Measurements from ENCODE around the gene FRG1. TPM values are rescaled to one million over a fixed set of nuclear protein-coding genes. Genes with fewer than 3 reads are reported as not detected.
A peak's percentile ranks its signal among the peaks of the same experiment; 100 is the strongest.
"Not testable (repeated sequence)": the region's sequence is repeated elsewhere in the genome, so short reads cannot be mapped to it uniquely, and the experiment has no call there.

The FRG1 gene
- total RNA-seq, 1 experiment from 2014 or later, result 40.0 TPM

DNA sequence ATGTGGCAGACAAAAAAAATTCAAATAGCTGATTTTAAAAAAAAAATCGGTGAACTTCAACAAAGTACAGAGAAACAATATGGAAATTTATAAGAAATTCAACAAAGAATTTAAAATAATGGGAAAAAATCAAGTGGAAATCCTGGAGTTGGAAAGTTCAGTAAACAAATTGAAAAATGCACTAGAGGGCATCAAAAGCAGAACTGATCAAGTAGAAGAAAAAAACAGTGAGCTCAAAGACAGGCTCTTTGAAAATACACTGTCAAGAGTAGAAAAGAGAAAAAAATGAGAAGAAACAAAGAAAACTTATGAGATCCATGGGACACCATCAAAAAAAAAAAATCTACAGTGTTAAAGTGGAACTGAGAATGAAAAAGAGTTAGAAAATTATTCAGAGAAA is 19.6 kb upstream of the FRG1 start:
- no peak overlapping the region for H3K27ac Mint-ChIP-seq (ENCODE audit: unreplicated experiment)
- DNase-seq, result no peak
- H3K4me3 ChIP-seq (ENCODE audit: low read depth, low read length), result no peak overlapping the region
- no peaks in the 10 kb centered on the region for H3K4me1 ChIP-seq
- H3K36me3 Mint-ChIP-seq (ENCODE audit: insufficient read depth, unreplicated experiment), result no peaks in the 10 kb centered on the region
- H3K4me1 Mint-ChIP-seq (ENCODE audit: low read depth, unreplicated experiment), result no peaks in the 10 kb centered on the region
- intact Hi-C loops (cut with micrococcal nuclease; ENCODE audit: unreplicated experiment), result no loop called here
- TF ChIP-seq, protein P1, sequence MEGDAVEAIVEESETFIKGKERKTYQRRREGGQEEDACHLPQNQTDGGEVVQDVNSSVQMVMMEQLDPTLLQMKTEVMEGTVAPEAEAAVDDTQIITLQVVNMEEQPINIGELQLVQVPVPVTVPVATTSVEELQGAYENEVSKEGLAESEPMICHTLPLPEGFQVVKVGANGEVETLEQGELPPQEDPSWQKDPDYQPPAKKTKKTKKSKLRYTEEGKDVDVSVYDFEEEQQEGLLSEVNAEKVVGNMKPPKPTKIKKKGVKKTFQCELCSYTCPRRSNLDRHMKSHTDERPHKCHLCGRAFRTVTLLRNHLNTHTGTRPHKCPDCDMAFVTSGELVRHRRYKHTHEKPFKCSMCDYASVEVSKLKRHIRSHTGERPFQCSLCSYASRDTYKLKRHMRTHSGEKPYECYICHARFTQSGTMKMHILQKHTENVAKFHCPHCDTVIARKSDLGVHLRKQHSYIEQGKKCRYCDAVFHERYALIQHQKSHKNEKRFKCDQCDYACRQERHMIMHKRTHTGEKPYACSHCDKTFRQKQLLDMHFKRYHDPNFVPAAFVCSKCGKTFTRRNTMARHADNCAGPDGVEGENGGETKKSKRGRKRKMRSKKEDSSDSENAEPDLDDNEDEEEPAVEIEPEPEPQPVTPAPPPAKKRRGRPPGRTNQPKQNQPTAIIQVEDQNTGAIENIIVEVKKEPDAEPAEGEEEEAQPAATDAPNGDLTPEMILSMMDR (IDR thresholded peaks at IDR 0.05; ENCODE audit: insufficient read depth in 1 of 2, low read depth in 1 of 2, low read length in 1 of 2, severe bottlenecking in 1 of 2, unreplicated experiment in 1 of 2), result no peak
- H3K36me3 ChIP-seq (ENCODE audit: control insufficient read depth, insufficient read depth, low read length), result no peaks in the 10 kb centered on the region
- ChIA-PET POLR2A (no interaction called here), CTCF (no interaction called here)
- no peaks in the 10 kb centered on the region for H3K27me3 ChIP-seq (replicated peaks; ENCODE audit: control insufficient read depth, insufficient read depth, low read length)
- H3K27me3 Mint-ChIP-seq (ENCODE audit: insufficient read depth, unreplicated experiment), result no peaks in the 10 kb centered on the region
- no peaks in the 10 kb centered on the region for H3K9me3 ChIP-seq
- no TSS peak for BruUV-seq (replicated peaks)
- peaks cover 33% of the 10 kb centered on the region for H3K9me3 Mint-ChIP-seq (ENCODE audit: unreplicated experiment)
- H3K4me3 Mint-ChIP-seq (ENCODE audit: unreplicated experiment), result no peak overlapping the region

DNA sequence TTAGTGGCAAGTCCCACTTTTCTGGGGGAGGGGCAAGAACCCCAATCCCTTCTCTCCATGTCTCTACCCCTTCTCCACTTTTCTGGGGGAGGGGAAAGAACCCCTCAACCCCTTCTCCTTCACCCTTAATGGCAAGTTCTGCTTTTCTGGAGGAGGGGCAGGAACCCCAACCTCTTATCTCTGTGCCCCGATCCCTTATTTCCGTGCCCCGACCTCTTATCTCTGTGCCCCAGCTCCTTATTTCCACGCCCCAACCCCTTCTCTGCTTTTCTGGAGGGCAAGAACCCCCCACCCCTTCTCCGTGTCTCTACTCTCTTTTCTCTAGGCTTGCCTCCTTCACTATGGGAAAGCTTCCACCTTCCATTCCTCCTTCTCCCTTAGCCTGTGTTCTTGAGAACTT is 13.9 kb upstream of the FRG1 start:
- H3K27me3 ChIP-seq (replicated peaks; ENCODE audit: control insufficient read depth, insufficient read depth, low read length); CTCF ChIA-PET; H3K4me3 Mint-ChIP-seq (ENCODE audit: unreplicated experiment); POLR2A ChIA-PET; BruUV-seq (replicated peaks); H3K27ac Mint-ChIP-seq (ENCODE audit: unreplicated experiment); H3K36me3 ChIP-seq (ENCODE audit: control insufficient read depth, insufficient read depth, low read length); H3K4me3 ChIP-seq (ENCODE audit: low read depth, low read length); H3K27me3 Mint-ChIP-seq (ENCODE audit: insufficient read depth, unreplicated experiment); H3K4me1 ChIP-seq; H3K36me3 Mint-ChIP-seq (ENCODE audit: insufficient read depth, unreplicated experiment); H3K4me1 Mint-ChIP-seq (ENCODE audit: low read depth, unreplicated experiment); intact Hi-C loops (cut with micrococcal nuclease; ENCODE audit: unreplicated experiment); H3K9me3 ChIP-seq; DNase-seq: not testable (repeated sequence)
- peaks cover 50% of the 10 kb centered on the region for H3K9me3 Mint-ChIP-seq (ENCODE audit: unreplicated experiment)

GRCh38 chr4:189941005-189941450 is 356 bp downstream of the FRG1 start:
- H3K36me3 ChIP-seq (ENCODE audit: control insufficient read depth, insufficient read depth, low read length), result no peaks in the 10 kb centered on the region
- no peaks in the 10 kb centered on the region for H3K27me3 Mint-ChIP-seq (ENCODE audit: insufficient read depth, unreplicated experiment)
- no peak for DNase-seq
- TF ChIP-seq, protein P1 (IDR thresholded peaks at IDR 0.05; ENCODE audit: insufficient read depth in 1 of 2, low read depth in 1 of 2, low read length in 1 of 2, severe bottlenecking in 1 of 2, unreplicated experiment in 1 of 2), result no peak
- peak overlapping the region; percentile 73 for H3K4me3 ChIP-seq (ENCODE audit: low read depth, low read length)
- peak overlapping the region; percentile 82 for H3K27ac Mint-ChIP-seq (ENCODE audit: unreplicated experiment)
- peaks cover 5% of the 10 kb centered on the region for H3K4me1 Mint-ChIP-seq (ENCODE audit: low read depth, unreplicated experiment)
- no peaks in the 10 kb centered on the region for H3K9me3 Mint-ChIP-seq (ENCODE audit: unreplicated experiment)
- BruUV-seq (replicated peaks), result TSS peak; percentile 58
- H3K27me3 ChIP-seq (replicated peaks; ENCODE audit: control insufficient read depth, insufficient read depth, low read length), result no peaks in the 10 kb centered on the region
- 0 out of 2 replicates have a peak, but pooled peaks cover 3% of the 10 kb centered on the region for H3K4me1 ChIP-seq
- H3K4me3 Mint-ChIP-seq (ENCODE audit: unreplicated experiment), result peak overlapping the region; percentile 91
- ChIA-PET POLR2A (no interaction called here), CTCF (no interaction called here)
- H3K9me3 ChIP-seq, result no peaks in the 10 kb centered on the region
- peaks cover 8% of the 10 kb centered on the region for H3K36me3 Mint-ChIP-seq (ENCODE audit: insufficient read depth, unreplicated experiment)
- intact Hi-C loops (cut with micrococcal nuclease; ENCODE audit: unreplicated experiment), result no loop called here

- POLR2A ChIA-PET; H3K27ac Mint-ChIP-seq (ENCODE audit: unreplicated experiment); H3K36me3 ChIP-seq (ENCODE audit: control insufficient read depth, insufficient read depth, low read length); H3K9me3 ChIP-seq; H3K36me3 Mint-ChIP-seq (ENCODE audit: insufficient read depth, unreplicated experiment); intact Hi-C loops (cut with micrococcal nuclease; ENCODE audit: unreplicated experiment); BruUV-seq (replicated peaks); H3K27me3 Mint-ChIP-seq (ENCODE audit: insufficient read depth, unreplicated experiment); H3K27me3 ChIP-seq (replicated peaks; ENCODE audit: control insufficient read depth, insufficient read depth, low read length); H3K4me1 ChIP-seq; DNase-seq; CTCF ChIA-PET; H3K4me3 ChIP-seq (ENCODE audit: low read depth, low read length); H3K4me1 Mint-ChIP-seq (ENCODE audit: low read depth, unreplicated experiment); H3K9me3 Mint-ChIP-seq (ENCODE audit: unreplicated experiment): not testable (repeated sequence)
- H3K4me3 Mint-ChIP-seq (ENCODE audit: unreplicated experiment), result peak overlapping the region; percentile 91
These were observed 1.7 kb downstream of the FRG1 start for GRCh38 chr4:189942412-189942811.

DNA sequence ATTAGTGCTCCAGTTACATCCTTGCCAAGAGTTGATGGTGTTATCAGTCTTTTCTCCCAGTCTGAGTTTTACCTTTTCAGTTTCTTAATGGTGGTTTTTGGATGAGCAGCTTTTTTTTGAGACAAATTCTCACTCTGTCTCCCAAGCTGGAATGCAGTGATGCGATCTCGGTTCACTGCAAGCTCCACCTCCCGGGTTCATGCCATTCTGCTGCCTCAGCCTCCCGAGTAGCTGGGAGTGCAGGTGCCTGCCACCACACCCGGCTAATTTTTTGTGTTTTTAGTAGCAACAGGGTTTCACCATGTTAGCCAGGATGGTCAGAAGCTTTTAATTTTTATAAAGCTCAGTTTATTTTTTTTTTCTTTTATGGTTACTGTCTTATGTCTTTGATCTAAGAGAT is 3.4 kb downstream of the FRG1 start:
- H3K27me3 ChIP-seq (replicated peaks; ENCODE audit: control insufficient read depth, insufficient read depth, low read length); H3K36me3 Mint-ChIP-seq (ENCODE audit: insufficient read depth, unreplicated experiment); BruUV-seq (replicated peaks); CTCF ChIA-PET; H3K9me3 ChIP-seq; POLR2A ChIA-PET; H3K27me3 Mint-ChIP-seq (ENCODE audit: insufficient read depth, unreplicated experiment); DNase-seq; H3K4me3 Mint-ChIP-seq (ENCODE audit: unreplicated experiment); H3K4me1 Mint-ChIP-seq (ENCODE audit: low read depth, unreplicated experiment); H3K36me3 ChIP-seq (ENCODE audit: control insufficient read depth, insufficient read depth, low read length); H3K9me3 Mint-ChIP-seq (ENCODE audit: unreplicated experiment); H3K4me1 ChIP-seq; H3K4me3 ChIP-seq (ENCODE audit: low read depth, low read length); H3K27ac Mint-ChIP-seq (ENCODE audit: unreplicated experiment); intact Hi-C loops (cut with micrococcal nuclease; ENCODE audit: unreplicated experiment): not testable (repeated sequence)

- POLR2A ChIA-PET; H3K4me1 ChIP-seq; intact Hi-C loops (cut with micrococcal nuclease; ENCODE audit: unreplicated experiment); H3K4me3 ChIP-seq (ENCODE audit: low read depth, low read length); H3K9me3 ChIP-seq; H3K27me3 ChIP-seq (replicated peaks; ENCODE audit: control insufficient read depth, insufficient read depth, low read length); CTCF ChIA-PET; H3K4me1 Mint-ChIP-seq (ENCODE audit: low read depth, unreplicated experiment); H3K4me3 Mint-ChIP-seq (ENCODE audit: unreplicated experiment); DNase-seq; BruUV-seq (replicated peaks); H3K9me3 Mint-ChIP-seq (ENCODE audit: unreplicated experiment); H3K36me3 Mint-ChIP-seq (ENCODE audit: insufficient read depth, unreplicated experiment); H3K27ac Mint-ChIP-seq (ENCODE audit: unreplicated experiment); H3K36me3 ChIP-seq (ENCODE audit: control insufficient read depth, insufficient read depth, low read length); H3K27me3 Mint-ChIP-seq (ENCODE audit: insufficient read depth, unreplicated experiment): not testable (repeated sequence)
These were observed 6.2 kb downstream of the FRG1 start for GRCh38 chr4:189946906-189947305.
